Skeletal muscle tissue (tissue), 4 donors: Measurements from ENCODE around the gene SERTAD3. TPM values are rescaled to one million over a fixed set of nuclear protein-coding genes. Genes with fewer than 3 reads are reported as not detected.
"Not testable (repeated sequence)": the region's sequence is repeated elsewhere in the genome, so short reads cannot be mapped to it uniquely, and the experiment has no call there.

Source experiments
- H3K27ac ChIP-seq: one replicate; pipeline ENCODE4 v1.7.0; 2013; ENCODE audit warnings: mild to moderate bottlenecking, low read depth, low read length, inconsistent platforms
- H3K27me3 ChIP-seq, 3 donors: one replicate each; pipeline ENCODE4 v1.7.0; 2013; ENCODE audit warnings: low read length in 3 of 3; ENCODE audit not compliant: control insufficient read depth in 3 of 3, insufficient read depth in 3 of 3
- H3K36me3 ChIP-seq, 3 donors: one replicate each; pipeline ENCODE4 v1.7.0; 2013; ENCODE audit warnings: low read length in 3 of 3; ENCODE audit not compliant: control insufficient read depth in 3 of 3, insufficient read depth in 3 of 3
- H3K4me1 ChIP-seq, 3 donors: one replicate each; pipeline ENCODE4 v1.7.0; 2013; ENCODE audit warnings: low read length in 3 of 3, mild to moderate bottlenecking in 3 of 3; ENCODE audit not compliant: control insufficient read depth in 3 of 3, insufficient read depth in 3 of 3
- H3K4me3 ChIP-seq, 3 donors: one replicate each; pipeline ENCODE4 v1.7.0; 2013; ENCODE audit warnings: low read length in 3 of 3
- H3K9ac ChIP-seq, 3 donors: one replicate each; pipeline ENCODE4 v1.7.0; 2013; ENCODE audit warnings: low read length in 3 of 3, mild to moderate bottlenecking in 3 of 3, moderate library complexity in 2 of 3, low read depth in 1 of 3
- H3K9me3 ChIP-seq, 3 donors: one replicate each; pipeline ENCODE4 v1.7.0; 2013; ENCODE audit warnings: low read length in 3 of 3; ENCODE audit not compliant: control insufficient read depth in 3 of 3
- total RNA-seq: library from RNA; depleted of rRNA; stranded (reverse); fragments of >200 nt; gene quantifications from one replicate; pipeline ENCODE4 v1.2.3, GENCODE V29; 2014
- donor health status: Osteomylitis.

SERTAD3 gene
- total RNA-seq, 1 donor from 2014 or later = 52.2 TPM

DNA sequence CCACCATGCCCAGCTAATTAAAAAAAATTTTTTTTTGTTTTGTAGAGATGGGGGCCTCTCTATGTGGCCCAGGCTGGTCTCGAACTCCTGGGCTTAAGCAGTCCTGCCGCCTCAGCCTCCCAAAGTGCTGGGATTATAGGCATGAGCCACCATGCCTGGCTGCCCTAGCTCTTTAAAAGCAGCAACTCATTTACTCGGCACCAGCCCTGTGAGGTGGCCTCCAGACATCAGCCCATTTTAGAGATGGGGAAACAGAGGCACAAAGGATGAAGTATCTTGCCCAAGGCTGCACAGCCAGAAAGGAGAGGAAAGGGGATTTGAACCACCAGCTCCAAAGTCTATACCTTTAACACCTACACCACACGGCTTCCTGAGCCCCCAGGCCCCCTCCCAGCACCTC, 31.3 kb downstream of the SERTAD3 start:
- no peak overlapping the region for H3K4me3 ChIP-seq
- no peaks in the 10 kb centered on the region for H3K9me3 ChIP-seq
- no peaks in the 10 kb centered on the region for H3K27me3 ChIP-seq
- peaks cover 42 to 65% (median 44%) of the 10 kb centered on the region in 3 donors for H3K4me1 ChIP-seq
- H3K36me3 ChIP-seq = no peaks in the 10 kb centered on the region
- H3K9ac ChIP-seq = peak overlapping the region in 2 of 3 donors; percentile 12 to 85
- H3K27ac ChIP-seq = peak overlapping the region; percentile 95

DNA sequence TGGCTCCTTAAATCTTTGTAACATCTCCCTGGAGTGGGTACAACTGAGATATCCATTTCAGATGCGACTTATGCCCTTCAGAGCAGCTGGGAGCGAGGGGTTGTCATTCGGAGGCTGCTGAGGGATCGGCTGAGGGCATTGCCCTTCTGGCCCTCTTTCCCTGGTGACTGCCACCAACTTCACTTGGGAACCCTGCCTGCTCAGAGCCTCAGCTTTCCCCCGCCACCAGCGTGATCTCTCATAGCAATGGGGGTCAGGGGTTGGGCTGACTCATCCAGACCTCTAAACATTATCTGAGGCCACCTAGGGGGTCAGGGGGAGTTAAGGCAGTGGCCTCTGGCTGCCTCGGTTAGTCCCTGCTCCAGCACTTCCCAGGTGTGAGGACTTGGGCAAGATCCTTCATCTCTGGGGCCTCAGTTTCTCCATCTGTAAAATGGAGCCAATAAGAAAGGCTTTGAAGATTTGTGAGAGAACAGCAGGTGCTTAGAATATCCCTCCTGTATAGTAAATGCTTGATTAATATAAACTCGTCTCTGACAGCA, 32.1 kb downstream of the SERTAD3 start:
- Histone ChIP-seq H3K27ac (peak overlapping the region; percentile 95), H3K9me3 (no peaks in the 10 kb centered on the region), H3K4me3 (peak overlapping the region in 2 of 3 donors; percentile 45 to 61), H3K9ac (peak overlapping the region; percentile 61 to 85 (median 83)), H3K4me1 (peaks cover 34 to 59% (median 38%) of the 10 kb centered on the region in 3 donors), H3K27me3 (no peaks in the 10 kb centered on the region), H3K36me3 (no peaks in the 10 kb centered on the region)

GRCh38 chr19:40411125-40411842, 32.9 kb downstream of the SERTAD3 start:
- no peaks in the 10 kb centered on the region for H3K36me3 ChIP-seq
- peak overlapping the region; percentile 61 to 85 (median 83) for H3K9ac ChIP-seq
- H3K9me3 ChIP-seq = no peaks in the 10 kb centered on the region
- peaks cover 33 to 55% (median 35%) of the 10 kb centered on the region in 3 donors for H3K4me1 ChIP-seq
- H3K27me3 ChIP-seq = no peaks in the 10 kb centered on the region
- peak overlapping the region; percentile 95 for H3K27ac ChIP-seq
- peak overlapping the region in 2 of 3 donors; percentile 45 to 61 for H3K4me3 ChIP-seq

DNA sequence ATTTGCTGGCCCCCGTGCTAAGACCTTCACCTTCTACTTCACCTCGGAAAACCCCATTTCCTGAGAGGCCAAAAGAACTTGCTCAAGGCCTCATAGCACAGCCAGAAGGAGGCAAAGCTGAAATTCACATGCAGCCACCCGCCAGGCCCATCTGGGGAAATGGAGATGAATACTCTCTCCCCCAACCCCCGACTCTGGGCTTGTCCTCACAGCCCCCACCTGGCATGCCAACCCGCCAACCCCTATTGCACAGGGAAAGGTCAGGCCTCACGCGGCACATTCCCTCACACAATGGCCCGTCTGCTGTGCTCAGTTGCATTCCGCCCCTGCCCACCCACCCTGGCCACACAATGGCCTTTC, 34.1 kb downstream of the SERTAD3 start:
- no peaks in the 10 kb centered on the region for H3K27me3 ChIP-seq
- no peaks in the 10 kb centered on the region for H3K9me3 ChIP-seq
- H3K4me1 ChIP-seq = peaks cover 33 to 52% (median 35%) of the 10 kb centered on the region in 3 donors
- H3K27ac ChIP-seq = no peak overlapping the region
- H3K4me3 ChIP-seq = no peak overlapping the region
- no peaks in the 10 kb centered on the region for H3K36me3 ChIP-seq
- H3K9ac ChIP-seq = no peak overlapping the region

DNA sequence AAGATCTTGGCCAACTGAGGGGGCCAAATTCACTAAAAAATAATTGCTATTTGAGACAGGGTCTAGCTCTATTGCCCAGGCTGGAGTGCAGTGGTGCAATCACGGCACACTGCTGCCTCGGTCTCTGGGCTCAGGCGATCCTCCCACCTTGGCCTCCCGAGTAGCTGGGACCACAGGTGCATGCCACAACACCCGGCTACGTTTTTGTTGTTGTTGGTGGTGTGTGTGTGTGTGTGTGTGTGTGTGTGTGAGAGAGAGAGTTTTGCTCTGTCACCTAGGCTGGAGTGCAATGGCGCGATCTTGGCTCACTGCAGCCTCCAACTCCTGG, 35.6 kb downstream of the SERTAD3 start:
- H3K36me3 ChIP-seq, H3K9ac ChIP-seq, H3K27ac ChIP-seq, H3K4me3 ChIP-seq, H3K27me3 ChIP-seq, H3K9me3 ChIP-seq: not testable (repeated sequence)
- H3K4me1 ChIP-seq = peaks cover 27 to 44% (median 29%) of the 10 kb centered on the region in 3 donors

DNA sequence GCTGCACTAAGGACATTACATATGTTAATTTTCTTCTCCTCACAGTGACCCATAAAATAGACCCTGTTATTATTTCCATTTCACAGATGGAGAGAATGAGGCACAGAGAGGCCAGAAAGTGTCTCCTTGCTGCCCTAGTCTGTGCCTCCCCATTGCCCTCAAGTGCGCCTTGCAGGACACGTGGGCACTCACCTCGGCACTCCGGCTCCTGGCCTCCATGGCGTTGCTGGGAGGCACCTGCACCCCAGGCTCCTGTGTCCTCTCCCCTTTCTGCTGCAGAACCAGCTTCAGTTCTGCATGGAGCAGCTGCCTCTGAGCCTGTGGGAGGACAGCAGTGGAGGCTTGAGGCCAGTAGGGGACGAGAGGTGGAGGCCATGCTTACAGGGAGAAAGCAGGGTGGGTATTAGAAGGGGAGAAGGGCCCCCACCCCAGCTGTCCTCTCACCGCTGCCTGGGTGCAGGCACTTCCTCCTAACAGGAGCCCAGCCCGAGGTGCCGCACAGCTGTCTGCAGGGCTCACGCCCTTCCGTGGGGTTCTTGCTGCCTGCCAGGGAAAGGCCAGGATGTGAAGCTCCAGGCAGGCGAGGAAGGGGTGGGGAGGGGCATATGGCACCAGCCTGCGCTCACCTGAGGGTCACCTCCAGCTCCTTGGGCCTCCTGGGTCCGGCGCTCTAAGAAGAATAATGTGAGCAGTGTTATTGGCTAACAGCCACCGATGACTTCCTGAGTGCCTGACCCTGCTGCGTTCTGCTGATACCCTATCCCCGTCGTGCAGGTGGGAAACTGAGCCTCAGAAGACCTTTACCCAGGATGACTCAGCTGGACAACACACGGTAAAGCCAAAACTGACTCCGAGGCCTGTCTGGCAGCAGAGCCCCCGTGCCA, 36.2 kb downstream of the SERTAD3 start:
- Histone ChIP-seq H3K4me3 (no peak overlapping the region), H3K27ac (no peak overlapping the region), H3K9ac (peak overlapping the region in 1 of 3 donors; percentile 33), H3K36me3 (no peaks in the 10 kb centered on the region), H3K27me3 (no peaks in the 10 kb centered on the region), H3K4me1 (peaks cover 25 to 38% (median 32%) of the 10 kb centered on the region in 3 donors), H3K9me3 (no peaks in the 10 kb centered on the region)

DNA sequence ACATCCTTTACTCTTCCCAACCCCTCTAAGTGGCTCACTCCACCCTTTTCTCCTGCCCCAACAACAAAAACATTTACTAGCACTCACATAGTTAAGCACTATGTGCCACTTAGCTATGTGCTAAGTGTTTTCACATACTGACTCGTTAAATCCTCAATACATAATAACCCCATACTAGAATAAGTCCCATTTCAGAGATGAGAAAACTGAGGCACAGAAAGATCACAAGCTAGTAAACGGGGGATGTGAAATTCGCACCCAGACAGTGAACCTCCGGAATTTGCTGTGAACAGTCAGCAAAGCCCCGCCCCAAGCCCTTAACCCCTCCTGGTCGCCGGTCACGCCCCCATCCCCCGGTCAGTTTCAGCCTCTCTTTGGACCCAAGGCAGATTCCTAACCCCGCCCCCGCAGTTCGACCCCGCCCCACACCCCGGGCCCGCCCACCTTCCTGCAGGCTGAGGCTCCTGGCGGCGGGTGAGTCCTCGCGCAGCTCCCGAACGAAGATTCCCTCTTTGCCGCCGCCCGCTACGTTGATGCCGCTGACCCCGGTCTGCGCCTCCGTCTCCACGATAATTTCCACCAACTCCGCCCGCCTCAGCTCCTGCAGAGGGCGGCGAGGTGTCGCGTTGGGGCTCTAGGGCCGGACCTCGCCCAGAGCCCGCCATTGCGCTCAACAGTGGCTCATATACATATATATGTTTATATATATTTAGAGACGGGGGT, 40.7 kb downstream of the SERTAD3 start:
- no peaks in the 10 kb centered on the region for H3K27me3 ChIP-seq
- no peaks in the 10 kb centered on the region for H3K36me3 ChIP-seq
- H3K9ac ChIP-seq = peak overlapping the region; percentile 56 to 83 (median 68)
- peak overlapping the region; percentile 60 to 75 (median 69) for H3K4me3 ChIP-seq
- peaks cover 5 to 12% (median 12%) of the 10 kb centered on the region in 3 donors for H3K4me1 ChIP-seq
- peak overlapping the region; percentile 66 for H3K27ac ChIP-seq
- no peaks in the 10 kb centered on the region for H3K9me3 ChIP-seq

DNA sequence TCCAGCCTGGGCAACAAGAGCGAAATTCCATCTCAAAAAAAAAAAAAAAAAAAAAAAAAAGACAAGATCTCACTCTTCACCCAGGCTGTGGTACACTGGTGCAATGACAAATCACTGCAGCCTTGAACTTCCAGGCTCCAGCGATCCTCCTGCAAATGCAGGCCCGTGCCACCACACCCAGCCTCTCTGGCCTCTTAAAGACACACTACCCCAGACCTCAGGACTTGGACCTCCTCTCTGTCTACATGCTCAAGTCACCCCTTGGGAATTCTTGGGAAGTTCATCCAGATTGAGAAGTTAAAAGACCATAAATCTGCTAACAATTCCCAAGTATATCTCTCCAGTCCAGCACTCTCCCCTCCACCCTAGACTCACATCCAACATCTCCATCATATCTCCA, 43.6 kb downstream of the SERTAD3 start:
- Histone ChIP-seq H3K36me3 (peaks cover 0 to 2% (median 0%) of the 10 kb centered on the region in 3 donors), H3K4me1 (peaks cover 3 to 9% (median 4%) of the 10 kb centered on the region in 3 donors)

DNA sequence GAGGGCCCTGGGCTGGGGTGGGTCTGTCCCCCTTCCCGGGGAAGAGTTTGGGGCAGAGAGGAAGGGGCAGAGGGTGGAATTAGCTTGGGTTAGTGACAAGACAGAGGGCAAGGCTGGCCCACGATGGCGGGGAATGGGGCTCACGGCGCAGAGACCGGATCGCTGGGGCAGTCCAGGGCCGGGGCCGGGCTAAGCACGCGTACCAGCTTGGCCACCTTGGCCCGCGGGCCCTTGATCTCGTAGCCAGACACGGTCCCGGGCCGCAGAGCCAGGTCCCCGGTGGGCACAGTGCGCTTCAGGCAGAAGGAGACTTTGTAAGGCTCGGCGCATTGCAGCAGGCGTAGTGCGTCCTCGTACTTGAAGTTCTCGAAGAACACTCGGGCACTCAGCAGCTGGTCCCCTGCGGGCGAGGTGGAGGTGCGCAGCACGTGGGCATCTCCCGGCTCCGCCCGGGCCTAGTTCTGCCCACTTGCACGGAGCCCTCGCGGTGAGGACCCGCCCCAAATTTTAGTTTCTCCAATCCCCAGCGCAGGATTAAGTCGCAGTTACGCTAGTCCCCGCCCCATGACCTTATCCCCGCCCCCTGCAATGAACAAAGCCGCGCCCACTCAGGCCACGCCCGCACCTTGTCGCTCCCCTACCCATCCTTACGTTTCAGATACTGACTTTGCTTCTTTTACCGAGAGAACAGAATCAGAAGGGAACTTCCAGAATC, 45.6 kb downstream of the SERTAD3 start:
- H3K36me3 ChIP-seq = peaks cover 0 to 2% (median 0%) of the 10 kb centered on the region in 3 donors
- no peak overlapping the region for H3K4me3 ChIP-seq
- no peak overlapping the region for H3K27ac ChIP-seq
- H3K9me3 ChIP-seq = no peaks in the 10 kb centered on the region
- no peaks in the 10 kb centered on the region for H3K27me3 ChIP-seq
- H3K9ac ChIP-seq = no peak overlapping the region
- peaks cover 0 to 4% (median 3%) of the 10 kb centered on the region in 3 donors for H3K4me1 ChIP-seq

More for the DNA sequence above, 43.6 kb downstream of the SERTAD3 start:
- H3K27me3 ChIP-seq = no peaks in the 10 kb centered on the region
- no peak overlapping the region for H3K9ac ChIP-seq
- no peak overlapping the region for H3K27ac ChIP-seq
- H3K9me3 ChIP-seq = no peaks in the 10 kb centered on the region
- no peak overlapping the region for H3K4me3 ChIP-seq
